Activated CD4-positive, alpha-beta T cell treated with anti-CD3 and anti-CD28 coated beads, Interleukin-2, Interleukin-6, amounts not matched to agents 100 ng/mL and 50 ng/mL, durations not matched to agents 16 hours and 8 hours (primary cell): ENCODE data around the gene ZMAT3.

Experiments used
- DNase-seq: peaks from one replicate; pipeline ENCODE4 v3.0.0-alpha.2; 2020

ZMAT3 gene

GRCh38 chr3:179021119-179021903, 50.3 kb downstream of the ZMAT3 start:
- DNase-seq: no peak

- peak; percentile 18 for DNase-seq
These were observed 51.5 kb downstream of the ZMAT3 start for GRCh38 chr3:179020112-179020511.

- no peak for DNase-seq
These were observed 52.8 kb downstream of the ZMAT3 start for GRCh38 chr3:179018808-179019207.

GRCh38 chr3:179016979-179017670, 54.5 kb downstream of the ZMAT3 start:
- peak; percentile 17 for DNase-seq

- DNase-seq: peak; percentile 90
These were observed 56.0 kb downstream of the ZMAT3 start for GRCh38 chr3:179015551-179016020.

- DNase-seq: no peak
These were observed 65.9 kb downstream of the ZMAT3 start for GRCh38 chr3:179005706-179006105.

GRCh38 chr3:179005213-179005612, 66.4 kb downstream of the ZMAT3 start:
- DNase-seq: no peak

GRCh38 chr3:179000659-179001058, 71.0 kb downstream of the ZMAT3 start:
- DNase-seq: no peak

GRCh38 chr3:179000144-179000543, 71.5 kb downstream of the ZMAT3 start:
- peak; percentile 63 for DNase-seq

GRCh38 chr3:178996399-178996798, 75.2 kb downstream of the ZMAT3 start:
- peak; percentile 6 for DNase-seq

- DNase-seq: no peak
These were observed 81.3 kb downstream of the ZMAT3 start for GRCh38 chr3:178990293-178990692.

- DNase-seq: no peak
These were observed 81.8 kb downstream of the ZMAT3 start for GRCh38 chr3:178989821-178990220.

GRCh38 chr3:178987745-178988144, 83.9 kb downstream of the ZMAT3 start:
- no peak for DNase-seq

GRCh38 chr3:178986456-178986855, 85.2 kb downstream of the ZMAT3 start:
- DNase-seq: no peak

- peak; percentile 4 for DNase-seq
These were observed 89.5 kb downstream of the ZMAT3 start for GRCh38 chr3:178982137-178982536.

- no peak for DNase-seq
These were observed 96.3 kb downstream of the ZMAT3 start for GRCh38 chr3:178975320-178975719.

- no peak for DNase-seq
These were observed 100.0 kb downstream of the ZMAT3 start for GRCh38 chr3:178971614-178972013.

GRCh38 chr3:178969004-178969700, 102.5 kb downstream of the ZMAT3 start:
- peak; percentile 1 for DNase-seq
